T-helper 2 cell (primary cell): ENCODE data around the gene CDK6.

ENCODE experiments used
- DNase-seq, 5 experiments: peaks; one replicate each; pipeline versions ENCODE4 v3.0.0 to v3.0.0-alpha.2; 2012 to 2022

The CDK6 gene

GRCh38 chr7:92705831-92706230 is 130.5 kb downstream of the CDK6 start:
- DNase-seq: no peak

GRCh38 chr7:92704858-92705257 is 131.5 kb downstream of the CDK6 start:
- DNase-seq: no peak

- DNase-seq: no peak
Observed at GRCh38 chr7:92702535-92702934, 133.8 kb downstream of the CDK6 start.

- DNase-seq: no peak
Observed at GRCh38 chr7:92699966-92700514, 136.3 kb downstream of the CDK6 start.

GRCh38 chr7:92699560-92699959 is 136.8 kb downstream of the CDK6 start:
- DNase-seq: no peak

- DNase-seq: no peak
Observed at GRCh38 chr7:92698237-92698841, 138.0 kb downstream of the CDK6 start.

- no peak for DNase-seq
Observed at GRCh38 chr7:92697414-92697813, 139.0 kb downstream of the CDK6 start.

GRCh38 chr7:92697012-92697411 is 139.4 kb downstream of the CDK6 start:
- DNase-seq: no peak

GRCh38 chr7:92696584-92696983 is 139.8 kb downstream of the CDK6 start:
- DNase-seq: no peak

- no peak for DNase-seq
Observed at GRCh38 chr7:92695308-92696261, 140.8 kb downstream of the CDK6 start.

GRCh38 chr7:92694211-92694610 is 142.2 kb downstream of the CDK6 start:
- DNase-seq: no peak

- DNase-seq: no peak
Observed at GRCh38 chr7:92693519-92693918, 142.9 kb downstream of the CDK6 start.

- DNase-seq: peak in 2 of 5 experiments; percentile 17 to 80
Observed at GRCh38 chr7:92691578-92691977, 144.8 kb downstream of the CDK6 start.

GRCh38 chr7:92685136-92686042 is 151.0 kb downstream of the CDK6 start:
- DNase-seq: peak in 4 of 5 experiments; percentile 9 to 96 (median 32)

GRCh38 chr7:92684274-92684673 is 152.1 kb downstream of the CDK6 start:
- no peak for DNase-seq

GRCh38 chr7:92682903-92683539 is 153.4 kb downstream of the CDK6 start:
- peak in 2 of 5 experiments; percentile 2 to 69 for DNase-seq

- DNase-seq: no peak
Observed at GRCh38 chr7:92682330-92682729, 154.0 kb downstream of the CDK6 start.

GRCh38 chr7:92681633-92682032 is 154.7 kb downstream of the CDK6 start:
- no peak for DNase-seq

GRCh38 chr7:92680442-92680841 is 155.9 kb downstream of the CDK6 start:
- DNase-seq: no peak

- no peak for DNase-seq
Observed at GRCh38 chr7:92678291-92678920, 158.0 kb downstream of the CDK6 start.

- no peak for DNase-seq
Observed at GRCh38 chr7:92674379-92674778, 162.0 kb downstream of the CDK6 start.
